Heart right ventricle (tissue), 16 donors: ENCODE results near the gene TMED10. TPM values are rescaled to one million over a fixed set of nuclear protein-coding genes. Genes with fewer than 3 reads are reported as not detected.

Source experiments
- ATAC-seq, 8 donors: fragments of 200-7000 bp; cut with Tn5 transposase; one replicate each; pipeline ENCODE4 v1.9.1; 2020; ENCODE audit warnings: mild to moderate bottlenecking in 8 of 8, moderate library complexity in 8 of 8, moderate number of reproducible peaks in 1 of 8
- DNase-seq, 2 donors: peaks; one replicate each; pipeline ENCODE4 v3.0.0-alpha.2; 2020
- H3K27ac ChIP-seq, 10 donors: fragments of 200-600 bp; sonication (generic) in 2 of 10; one replicate each; pipeline versions ENCODE4 v1.5.0 to v1.8.0; 2020 to 2022; ENCODE audit warnings: mild to moderate bottlenecking in 3 of 10
- H3K27me3 ChIP-seq, 7 donors: fragments of 200-600 bp; one replicate each; pipeline ENCODE4 v1.8.0; 2021 to 2022; ENCODE audit warnings: mild to moderate bottlenecking in 2 of 7
- H3K36me3 ChIP-seq, 9 donors: fragments of 200-600 bp; sonication (generic) in 1 of 9; one replicate each; pipeline versions ENCODE4 v1.5.0 to v1.8.0; 2020 to 2022; ENCODE audit warnings: mild to moderate bottlenecking in 2 of 9
- H3K4me1 ChIP-seq, 9 donors: fragments of 200-600 bp; sonication (generic) in 1 of 9; one replicate each; pipeline versions ENCODE4 v1.5.0 to v1.8.0; 2020 to 2022; ENCODE audit warnings: mild to moderate bottlenecking in 4 of 9
- H3K4me3 ChIP-seq, 10 donors: fragments of 200-600 bp; sonication (generic) in 2 of 10; one replicate each; pipeline versions ENCODE4 v1.5.0 to v1.8.0; 2020 to 2022; ENCODE audit warnings: mild to moderate bottlenecking in 7 of 10, moderate library complexity in 2 of 10
- H3K9me3 ChIP-seq, 11 donors: fragments of 200-600 bp in 10 of 11; sonication (generic) in 2 of 11; one replicate each; pipeline versions ENCODE4 v1.5.0 to v1.8.0; 2013 to 2022; ENCODE audit warnings: mild to moderate bottlenecking in 2 of 11, control low read depth in 1 of 11, moderate library complexity in 1 of 11
- WGBS, 2 donors: extraction: QIAGEN DNeasy Blood & Tissue Kit; methylation state at CpG; one replicate each; pipeline ENCODE4 v1.1.7; 2013; ENCODE audit warnings: inconsistent platforms in 1 of 2; 5-methylcytosine and 5-hydroxymethylcytosine counted together
- intact Hi-C, 10 donors: fragments of 100-400 bp; cut with DNase I; formaldehyde crosslinking; loops; one replicate each; pipeline versions ENCODE4 v1.11.1 to v1.14.2; 2022
- long read RNA-seq, 3 donors: library from polyadenylated mRNA; unstranded; transcript quantifications; one replicate each; pipeline ENCODE4 v2.0.0, GENCODE V29; 2020 to 2021
- polyA plus RNA-seq, 2 donors: library from polyadenylated mRNA; stranded (reverse); fragments of 200-250 nt; gene quantifications; one replicate each; pipeline ENCODE4 v1.2.3, GENCODE V29; 2013
- total RNA-seq, 10 donors: library from RNA; stranded (reverse); fragmentation: NEBNext Ultra II Directional in 3 of 10; extraction: Animal tissue kit (Norgen Biotek cat#: 25700) in 3 of 10; gene quantifications; one replicate each; pipeline versions ENCODE4 v1.2.1 to v1.2.4, GENCODE V29; 2021 to 2023
- TF ChIP-seq, protein P1 (sequence below), 9 donors: fragments of 200-600 bp; sonication (generic) in 2 of 9; IDR thresholded peaks; one replicate each; pipeline versions ENCODE4 v1.5.0 to v1.8.0; 2021 to 2022; ENCODE audit warnings: antibody characterized with exemption in 9 of 9, mild to moderate bottlenecking in 5 of 9, moderate library complexity in 1 of 9
- donor health status: Arrhythmogenic right ventricular cardiomyopathy.
- donor health status: ischemic (EF 13 %, LVEDD 7.1; RV severe dilation, severe dysfunction).
- donor health status: healthy with polysubstance abuse.
- donor health status: DM: no; HTN: yes; CAD: no.
- donor health status: DM: no; HTN: no; CAD: no.
- donor health status: ischemic (EF 25% LVEDD 6.9; RV normal size, moderate dysfunction).
- donor health status: ischemic (EF 25% LVEDD 5.7; RV mildly dilated, moderate dysfunction).
- donor health status: healthy.
- donor health status: DM: yes; HTN: yes; CAD: no.
- donor health status: Ischemic cardiomyopathy.
- donor health status: ischemic (EF 35%, LVEDD 5.7; RV mildly dilated, moderate dysfunction).
- donor health status: nonischemic (EF 11% LVEDD 7.7; RV severe dilation, severe dysfunction).
- donor health status: DM: yes; HTN: yes; CAD: no.
- donor health status: PGD.
- donor health status: ischemic (EF 29% LVEDD 5.4; RV normal size, mild dysfunction).
- donor health status: nonischemic (EF 23%, LVEDD 6.1; RV moderate dilation, normal function).

TMED10 gene
- total RNA-seq, result 100 to 1,000 TPM; 219 to 366 (median 294) TPM
- polyA plus RNA-seq, result 100 to 1,000 TPM in 1 of 2 donors, 10 to 100 TPM in 1; 29.1 to 196 TPM
- long read RNA-seq, donor 1, full-length matches to known transcripts, result 220 of 250 reads
- long read RNA-seq, donor 1, partial matches to known transcripts, result 0 of 250 reads
- long read RNA-seq, donor 1, other reads (novel, unspliced or antisense), result 30 of 250 reads
- long read RNA-seq, donor 2, full-length matches to known transcripts, result 278 of 306 reads
- long read RNA-seq, donor 2, partial matches to known transcripts, result 0 of 306 reads
- long read RNA-seq, donor 2, other reads (novel, unspliced or antisense), result 28 of 306 reads
- long read RNA-seq, donor 3, full-length matches to known transcripts, result 511 of 714 reads
- long read RNA-seq, donor 3, partial matches to known transcripts, result 1 of 714 reads
- long read RNA-seq, donor 3, other reads (novel, unspliced or antisense), result 202 of 714 reads

DNA sequence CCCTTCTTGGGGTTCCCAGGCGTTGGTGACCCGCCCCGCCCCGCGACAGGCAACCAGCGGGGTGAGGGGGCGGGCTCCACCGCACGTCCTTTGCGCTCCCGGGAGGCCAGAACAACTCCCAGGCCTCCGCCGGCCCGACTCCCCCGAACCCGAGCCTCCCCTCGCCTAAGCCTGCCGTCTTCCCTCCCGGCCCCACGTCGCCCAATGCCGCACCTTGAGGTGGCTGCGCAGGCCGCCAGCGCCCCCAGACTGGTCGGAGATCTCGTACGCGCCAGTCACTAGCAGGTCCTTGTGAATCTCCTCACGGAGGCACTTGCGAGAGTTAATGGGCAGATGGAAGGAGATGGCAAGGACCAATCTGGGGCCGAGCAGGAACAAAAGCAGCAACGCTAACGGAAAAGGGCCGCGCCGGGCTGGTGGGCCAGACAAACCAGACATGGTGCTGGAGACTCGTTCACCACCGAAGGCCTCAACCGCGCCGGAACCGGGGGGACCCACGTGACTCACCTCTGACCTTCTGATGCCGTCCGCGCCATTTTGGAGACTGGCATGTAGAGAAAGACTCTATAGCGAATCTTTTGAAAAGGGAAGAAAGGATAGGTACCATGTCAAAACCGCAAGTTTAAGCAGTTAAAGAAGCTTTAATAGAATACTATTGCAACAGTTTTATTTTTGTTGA, at the start of gene TMED10:
TMED10 (minus strand) TSS at position 471 of the 679 bp plus-strand sequence; CDS start at position 438, 33 bp downstream.
- Histone ChIP-seq H3K27ac (peak within 1 kb of the TSS; percentile 74 to 100 (median 94)), H3K36me3 (peaks cover 0 to 6% (median 0%) of the 10 kb centered on the region in 9 donors), H3K9me3 (no peaks in the 10 kb centered on the region), H3K4me1 (peaks cover 7 to 47% (median 25%) of the 10 kb centered on the region in 9 donors), H3K27me3 (no peaks in the 10 kb centered on the region), H3K4me3 (peak within 1 kb of the TSS; percentile 34 to 99 (median 82))
- TF ChIP-seq, protein P1, sequence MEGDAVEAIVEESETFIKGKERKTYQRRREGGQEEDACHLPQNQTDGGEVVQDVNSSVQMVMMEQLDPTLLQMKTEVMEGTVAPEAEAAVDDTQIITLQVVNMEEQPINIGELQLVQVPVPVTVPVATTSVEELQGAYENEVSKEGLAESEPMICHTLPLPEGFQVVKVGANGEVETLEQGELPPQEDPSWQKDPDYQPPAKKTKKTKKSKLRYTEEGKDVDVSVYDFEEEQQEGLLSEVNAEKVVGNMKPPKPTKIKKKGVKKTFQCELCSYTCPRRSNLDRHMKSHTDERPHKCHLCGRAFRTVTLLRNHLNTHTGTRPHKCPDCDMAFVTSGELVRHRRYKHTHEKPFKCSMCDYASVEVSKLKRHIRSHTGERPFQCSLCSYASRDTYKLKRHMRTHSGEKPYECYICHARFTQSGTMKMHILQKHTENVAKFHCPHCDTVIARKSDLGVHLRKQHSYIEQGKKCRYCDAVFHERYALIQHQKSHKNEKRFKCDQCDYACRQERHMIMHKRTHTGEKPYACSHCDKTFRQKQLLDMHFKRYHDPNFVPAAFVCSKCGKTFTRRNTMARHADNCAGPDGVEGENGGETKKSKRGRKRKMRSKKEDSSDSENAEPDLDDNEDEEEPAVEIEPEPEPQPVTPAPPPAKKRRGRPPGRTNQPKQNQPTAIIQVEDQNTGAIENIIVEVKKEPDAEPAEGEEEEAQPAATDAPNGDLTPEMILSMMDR (IDR thresholded peaks at IDR 0.05), result peak in 3 of 9 donors; percentile 14 to 30 (median 26)
- ATAC-seq (peak; percentile 95 to 99 (median 96)), DNase-seq (peak; percentile 88 to 91)
- intact Hi-C loops, result loop anchor here in 5 of 10 donors (1.0 to 5.0 kb wide), 9 partner anchors 27 to 119 kb away; partner anchors contain the start of genes FOS (in 3 of the 5) and NEK9 (in 1 of the 5)
- 0% methylated on average over 49 of the region's 49 CpGs for WGBS, 2 donors

DNA sequence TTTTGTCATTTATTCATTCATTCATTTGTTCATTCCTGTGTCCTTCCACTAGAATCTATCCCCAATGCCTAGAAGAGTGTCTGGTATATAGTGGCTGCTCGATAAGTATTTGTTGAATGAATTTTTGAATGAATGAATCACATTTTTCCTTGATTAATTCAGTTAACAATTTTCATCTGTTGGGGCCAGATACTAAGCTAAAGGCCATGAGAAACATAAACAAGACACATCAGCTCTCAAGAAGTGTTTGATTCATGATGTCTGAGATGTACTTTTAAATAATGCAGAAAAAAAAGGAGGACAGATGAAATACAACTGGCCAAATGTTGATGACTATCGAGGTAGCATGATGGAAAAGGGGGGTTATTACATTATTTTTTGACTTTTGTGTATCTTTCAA, 48.1 kb upstream of the TMED10 start:
- intact Hi-C loops, result loop anchor here in 1 of 10 donors (10.0 kb wide), 1 partner anchor 270 kb away; no protein-coding TSS in a partner anchor
- TF ChIP-seq, protein P1 (IDR thresholded peaks at IDR 0.05), result no peak
- WGBS, 2 donors, result 87 to 90% methylated on average over 2 of the region's 2 CpGs
- Histone ChIP-seq H3K4me3 (no peak overlapping the region), H3K4me1 (peaks cover 0 to 55% (median 0%) of the 10 kb centered on the region in 9 donors), H3K36me3 (no peaks in the 10 kb centered on the region), H3K27me3 (no peaks in the 10 kb centered on the region), H3K9me3 (no peaks in the 10 kb centered on the region), H3K27ac (no peak overlapping the region)
- ATAC-seq (no peak), DNase-seq (no peak)

DNA sequence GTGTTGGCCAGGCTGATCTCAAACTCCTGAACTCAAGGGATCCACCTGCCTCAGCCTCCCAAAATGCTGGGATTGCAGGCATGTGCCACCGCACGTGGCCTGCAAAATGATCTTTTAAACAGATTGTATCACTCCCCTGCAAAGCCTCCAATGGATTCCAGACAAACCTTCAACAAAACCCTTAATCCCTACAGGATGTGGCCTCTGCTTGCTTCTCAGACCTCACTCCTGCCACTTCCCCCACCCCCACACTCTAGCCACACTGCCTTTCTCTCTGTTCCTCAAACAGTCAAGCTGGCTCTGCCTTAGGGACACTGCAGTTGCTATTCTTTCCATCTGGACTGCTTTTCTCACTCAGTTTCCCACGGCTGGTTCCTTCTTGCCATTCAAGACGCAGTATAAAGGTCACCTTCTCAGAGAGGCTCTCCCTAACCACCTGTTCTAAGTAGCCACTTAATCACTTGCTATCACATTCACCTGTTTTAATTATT, 47.3 kb upstream of the TMED10 start:
- TF ChIP-seq, protein P1 (IDR thresholded peaks at IDR 0.05), result no peak
- ATAC-seq (peak in 7 of 8 donors; percentile 60 to 79 (median 68)), DNase-seq (peak in 1 of 2 donors; percentile 64)
- Histone ChIP-seq H3K9me3 (no peaks in the 10 kb centered on the region), H3K36me3 (no peaks in the 10 kb centered on the region), H3K27ac (no peak overlapping the region), H3K27me3 (no peaks in the 10 kb centered on the region), H3K4me3 (no peak overlapping the region), H3K4me1 (peaks cover 0 to 51% (median 0%) of the 10 kb centered on the region in 9 donors)
- intact Hi-C loops, result loop anchor here in 1 of 10 donors (10.0 kb wide), 1 partner anchor 271 kb away; no protein-coding TSS in a partner anchor
- 65 to 71% methylated on average over 4 of the region's 4 CpGs for WGBS, 2 donors

DNA sequence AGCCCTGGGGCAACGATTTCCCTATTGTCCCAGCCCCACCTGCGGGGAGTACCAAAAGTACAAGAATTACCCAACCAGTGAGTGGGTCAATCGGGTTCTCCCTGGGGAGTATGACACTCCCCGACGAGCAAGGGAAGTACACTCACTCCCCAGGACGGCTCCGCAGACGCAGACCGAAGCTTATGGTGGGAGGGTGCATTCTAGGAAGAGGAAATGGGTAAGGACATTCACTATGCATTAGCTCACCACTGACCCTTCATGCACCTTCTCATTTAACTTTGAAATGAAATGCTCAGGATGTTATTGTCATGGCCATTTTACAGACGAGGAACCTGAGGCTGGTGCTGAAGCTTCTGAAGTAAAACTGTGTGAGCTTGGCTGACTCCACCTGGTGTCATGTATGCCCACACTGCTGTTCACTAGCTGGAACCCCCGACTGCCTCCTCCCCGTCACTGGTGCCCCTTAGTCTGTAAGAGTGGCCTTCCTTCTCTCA, 45.8 kb upstream of the TMED10 start:
- Histone ChIP-seq H3K27me3 (no peaks in the 10 kb centered on the region), H3K36me3 (no peaks in the 10 kb centered on the region), H3K27ac (peak overlapping the region in 1 of 10 donors; percentile 37), H3K4me3 (no peak overlapping the region), H3K4me1 (peaks cover 0 to 42% (median 0%) of the 10 kb centered on the region in 9 donors), H3K9me3 (no peaks in the 10 kb centered on the region)
- intact Hi-C loops, result loop anchor here in 1 of 10 donors (10.0 kb wide), 1 partner anchor 273 kb away; no protein-coding TSS in a partner anchor
- TF ChIP-seq, protein P1 (IDR thresholded peaks at IDR 0.05), result no peak
- DNase-seq (no peak), ATAC-seq (peak; percentile 38 to 89 (median 74))
- whole genome bisulfite sequencing, 2 donors, result 40 to 54% methylated on average over 12 of the region's 12 CpGs
